ENCODE data around the gene SLC25A53.

GRCh38 chrX:104187931-104188330 lies 31.1 kb upstream of the SLC25A53 start:
- no peak for TF ChIP-seq CTCF (IDR thresholded peaks at IDR 0.05 in 4 of 5, conservative IDR thresholded peaks at IDR 0.05 in 1 of 5)
- no peak for TF ChIP-seq POLR2A (IDR thresholded peaks at IDR 0.05)

All from gastrocnemius medialis (tissue), 4 donors.